Large intestine (tissue), 3 donors: ENCODE measurements around the gene PFN3. TPM values are rescaled to one million over a fixed set of nuclear protein-coding genes. Genes with fewer than 3 reads are reported as not detected.

Experiments used
- DNase-seq, 2 donors: peaks; one replicate each; pipeline versions ENCODE4 v3.0.0 to v3.0.0-alpha.2; 2013
- H3K27ac ChIP-seq: one replicate; pipeline ENCODE4 v1.5.1; 2013; ENCODE audit warnings: low read length
- H3K27me3 ChIP-seq: 2 replicates; pipeline ENCODE4 v1.6.1; 2013; ENCODE audit warnings: low read length; ENCODE audit not compliant: control insufficient read depth, insufficient read depth
- H3K36me3 ChIP-seq: 2 replicates; pipeline ENCODE4 v1.6.1; 2013; ENCODE audit warnings: low read length; ENCODE audit not compliant: control insufficient read depth, insufficient read depth
- H3K4me1 ChIP-seq: one replicate; pipeline ENCODE4 v1.6.1; 2013; ENCODE audit warnings: low read length; ENCODE audit not compliant: control insufficient read depth, insufficient read depth
- H3K4me3 ChIP-seq: one replicate; pipeline ENCODE4 v1.5.1; 2013; ENCODE audit warnings: low read length
- H3K9me3 ChIP-seq: one replicate; pipeline ENCODE4 v1.6.1; 2013; ENCODE audit warnings: mild to moderate bottlenecking, low read depth, low read length, moderate library complexity; ENCODE audit not compliant: control insufficient read depth
- WGBS: methylation state at CpG from one replicate; pipeline ENCODE4 v1.1.5; 2013; ENCODE audit warnings: low lambda C conversion rate; ENCODE audit not compliant: insufficient coverage; 5-methylcytosine and 5-hydroxymethylcytosine counted together
- polyA plus RNA-seq: library from polyadenylated mRNA; unstranded; fragments of 120-200 nt; gene quantifications from one replicate; pipeline ENCODE4 v1.2.1, GENCODE V29; 2013

Gene PFN3
- polyA plus RNA-seq, 1 donor, result not detected

- Histone ChIP-seq H3K4me1 (peaks cover 30% of the 10 kb centered on the region), H3K27ac (peak overlapping the region; percentile 49), H3K36me3 (peaks cover 4% of the 10 kb centered on the region), H3K4me3 (peak overlapping the region; percentile 57), H3K9me3 (peaks cover 4% of the 10 kb centered on the region), H3K27me3 (no peaks in the 10 kb centered on the region)
- WGBS, result no CpG with 5 or more reads among the region's 42 CpGs
- DNase-seq, result peak; percentile 89 to 94
These were observed 29.9 kb downstream of the PFN3 start for GRCh38 chr5:177370488-177371119.

GRCh38 chr5:177369645-177370440 lies 30.6 kb downstream of the PFN3 start:
- Histone ChIP-seq H3K27ac (no peak overlapping the region), H3K9me3 (peaks cover 4% of the 10 kb centered on the region), H3K4me1 (peaks cover 30% of the 10 kb centered on the region), H3K36me3 (peaks cover 4% of the 10 kb centered on the region), H3K27me3 (no peaks in the 10 kb centered on the region), H3K4me3 (no peak overlapping the region)
- DNase-seq, result no peak
- no CpG with 5 or more reads among the region's 11 CpGs for WGBS

GRCh38 chr5:177368869-177369644 lies 31.4 kb downstream of the PFN3 start:
- peaks cover 4% of the 10 kb centered on the region for H3K9me3 ChIP-seq
- no peaks in the 10 kb centered on the region for H3K27me3 ChIP-seq
- no peak overlapping the region for H3K4me3 ChIP-seq
- H3K27ac ChIP-seq, result no peak overlapping the region
- H3K36me3 ChIP-seq, result peaks cover 4% of the 10 kb centered on the region
- WGBS, result no CpG with 5 or more reads among the region's 5 CpGs
- peak in 1 of 2 donors; percentile 42 for DNase-seq
- peaks cover 30% of the 10 kb centered on the region for H3K4me1 ChIP-seq

GRCh38 chr5:177367981-177368868 lies 32.2 kb downstream of the PFN3 start:
- DNase-seq, result peak in 1 of 2 donors; percentile 21
- WGBS, result no CpG with 5 or more reads among the region's 29 CpGs
- peaks cover 36% of the 10 kb centered on the region for H3K4me1 ChIP-seq
- H3K9me3 ChIP-seq, result peaks cover 4% of the 10 kb centered on the region
- no peak overlapping the region for H3K27ac ChIP-seq
- H3K36me3 ChIP-seq, result peaks cover 4% of the 10 kb centered on the region
- no peaks in the 10 kb centered on the region for H3K27me3 ChIP-seq
- H3K4me3 ChIP-seq, result no peak overlapping the region

- H3K27me3 ChIP-seq, result no peaks in the 10 kb centered on the region
- H3K36me3 ChIP-seq, result peaks cover 4% of the 10 kb centered on the region
- H3K4me1 ChIP-seq, result peaks cover 36% of the 10 kb centered on the region
- no peak for DNase-seq
- no CpG with 5 or more reads among the region's 46 CpGs for WGBS
- peaks cover 4% of the 10 kb centered on the region for H3K9me3 ChIP-seq
- peak overlapping the region; percentile 52 for H3K4me3 ChIP-seq
- no peak overlapping the region for H3K27ac ChIP-seq
These were observed 33.1 kb downstream of the PFN3 start for GRCh38 chr5:177367323-177367848.

- no CpG with 5 or more reads among the region's 36 CpGs for WGBS
- peak; percentile 78 to 89 for DNase-seq
- H3K36me3 ChIP-seq, result no peaks in the 10 kb centered on the region
- H3K9me3 ChIP-seq, result peaks cover 4% of the 10 kb centered on the region
- no peaks in the 10 kb centered on the region for H3K27me3 ChIP-seq
- H3K27ac ChIP-seq, result peak overlapping the region; percentile 69
- H3K4me1 ChIP-seq, result peaks cover 36% of the 10 kb centered on the region
- peak overlapping the region; percentile 52 for H3K4me3 ChIP-seq
These were observed 33.7 kb downstream of the PFN3 start for GRCh38 chr5:177366528-177367322.

GRCh38 chr5:177365845-177366527 lies 34.5 kb downstream of the PFN3 start:
- no CpG with 5 or more reads among the region's 14 CpGs for WGBS
- peaks cover 4% of the 10 kb centered on the region for H3K9me3 ChIP-seq
- peak overlapping the region; percentile 69 for H3K27ac ChIP-seq
- H3K4me3 ChIP-seq, result no peak overlapping the region
- no peaks in the 10 kb centered on the region for H3K27me3 ChIP-seq
- H3K36me3 ChIP-seq, result no peaks in the 10 kb centered on the region
- peaks cover 31% of the 10 kb centered on the region for H3K4me1 ChIP-seq
- no peak for DNase-seq

GRCh38 chr5:177364159-177364962 lies 36.1 kb downstream of the PFN3 start:
- Histone ChIP-seq H3K36me3 (no peaks in the 10 kb centered on the region), H3K27ac (no peak overlapping the region), H3K4me3 (no peak overlapping the region), H3K4me1 (peaks cover 27% of the 10 kb centered on the region), H3K9me3 (peaks cover 4% of the 10 kb centered on the region), H3K27me3 (no peaks in the 10 kb centered on the region)
- 69% methylated on average over 2 of the region's 11 CpGs for WGBS
- DNase-seq, result no peak
